Effector memory CD4-positive, alpha-beta T cell (primary cell): Measurements from ENCODE around the gene PRPS1.

ENCODE experiments used
- DNase-seq, 3 donors: peaks; one replicate each; pipeline ENCODE4 v3.0.0-alpha.2; 2020
- H3K27ac ChIP-seq: 2 replicates; pipeline ENCODE4 v1.7.0; 2013; ENCODE audit warnings: mild to moderate bottlenecking, low read length, moderate library complexity; ENCODE audit not compliant: insufficient read depth, poor library complexity, severe bottlenecking
- H3K27me3 ChIP-seq: replicated peaks from 2 replicates; pipeline ENCODE4 v1.7.0; 2013; ENCODE audit warnings: mild to moderate bottlenecking, low read length; ENCODE audit not compliant: insufficient read depth, control insufficient read depth, poor library complexity, severe bottlenecking
- H3K36me3 ChIP-seq: 2 replicates; pipeline ENCODE4 v1.7.0; 2013; ENCODE audit warnings: mild to moderate bottlenecking, low read length, moderate library complexity; ENCODE audit not compliant: control insufficient read depth, insufficient read depth
- H3K4me1 ChIP-seq: 2 replicates; pipeline ENCODE4 v1.7.0; 2013; ENCODE audit warnings: low read length, mild to moderate bottlenecking; ENCODE audit not compliant: control insufficient read depth, insufficient read depth, poor library complexity, severe bottlenecking
- H3K4me3 ChIP-seq: 2 replicates; pipeline ENCODE4 v1.7.0; 2013; ENCODE audit warnings: low read length, low read depth, mild to moderate bottlenecking; ENCODE audit not compliant: insufficient read depth, poor library complexity, severe bottlenecking
- H3K9me3 ChIP-seq: 2 replicates; pipeline ENCODE4 v1.7.0; 2013; ENCODE audit warnings: mild to moderate bottlenecking, low read length, moderate library complexity; ENCODE audit not compliant: control insufficient read depth
- total RNA-seq, 3 donors: gene quantifications; one replicate each; lab custom pipeline; 2026; lab: John Stamatoyannopoulos, UW

The PRPS1 gene
- 46.2 to 64.0 (median 56.7) reads per million in 3 donors for total RNA-seq

DNA sequence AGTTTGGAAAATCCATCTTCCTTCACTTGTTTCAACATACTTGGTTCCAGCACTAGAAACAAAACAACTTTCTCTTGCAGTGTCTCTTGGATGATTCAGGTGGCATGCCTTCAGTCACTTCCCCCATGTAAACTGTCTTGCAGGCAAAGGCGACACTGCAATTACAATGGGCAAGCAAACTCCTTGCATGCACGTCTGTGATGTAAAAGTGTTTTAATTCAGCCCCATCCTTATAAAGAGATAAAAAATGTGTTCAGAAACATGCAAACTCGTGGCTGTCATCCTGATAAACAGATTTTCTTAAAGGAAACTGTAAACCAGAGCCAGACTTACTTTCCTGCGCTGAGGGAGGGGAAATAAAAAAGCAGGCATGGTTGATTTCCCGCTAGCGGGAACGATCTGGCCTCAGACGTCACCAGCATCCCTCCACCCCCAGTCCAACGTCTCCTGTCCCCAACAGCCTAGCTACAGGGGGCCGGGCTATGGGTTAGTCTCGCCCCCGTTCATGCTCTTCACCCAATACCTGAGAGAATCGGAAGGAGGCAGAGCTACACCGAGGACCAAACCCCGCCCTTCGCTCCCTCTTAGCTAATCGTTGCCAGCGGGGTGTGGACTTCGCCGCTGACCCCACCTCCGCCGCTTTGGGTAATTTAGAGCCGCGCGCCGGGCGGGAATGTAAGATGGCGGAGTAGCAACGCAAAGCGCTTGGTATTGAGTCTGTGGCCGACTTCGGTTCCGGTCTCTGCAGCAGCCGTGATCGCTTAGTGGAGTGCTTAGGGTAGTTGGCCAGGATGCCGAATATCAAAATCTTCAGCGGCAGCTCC lies at the start of gene PRPS1:
Gene PRPS1, plus strand, starts transcription at position 673 of the 824 bp plus-strand sequence. Its CDS starts 119 bp downstream, at position 792.
- Histone ChIP-seq H3K4me1 (no peaks in the 10 kb centered on the region), H3K27me3 (no peaks in the 10 kb centered on the region), H3K27ac (peak within 1 kb of the TSS; percentile 80), H3K9me3 (no peaks in the 10 kb centered on the region), H3K36me3 (no peaks in the 10 kb centered on the region), H3K4me3 (peak within 1 kb of the TSS; percentile 74)
- DNase-seq, result peak; percentile 75 to 84 (median 84)

DNA sequence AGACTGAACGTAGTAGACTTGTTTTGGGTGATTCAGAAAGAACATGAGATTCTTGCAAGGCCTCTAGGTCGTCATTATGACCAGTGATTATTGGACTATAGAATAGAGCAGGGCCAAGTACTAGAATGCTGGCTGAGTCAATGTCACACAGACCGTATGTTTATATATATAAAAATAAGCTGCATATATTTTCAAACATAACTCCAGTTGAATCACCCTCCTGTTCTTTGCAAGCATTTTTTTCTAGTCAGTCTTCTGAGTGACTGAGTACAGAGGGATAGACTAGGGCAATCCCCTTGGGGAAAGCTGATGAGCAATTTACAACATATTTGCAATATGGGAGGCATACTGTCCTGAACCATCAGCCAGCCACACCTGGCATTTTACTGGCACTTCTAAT lies 48.4 kb upstream of the PRPS1 start:
- no peak for DNase-seq
- Histone ChIP-seq H3K27ac (no peak overlapping the region), H3K4me1 (no peaks in the 10 kb centered on the region), H3K27me3 (no peaks in the 10 kb centered on the region), H3K36me3 (no peaks in the 10 kb centered on the region), H3K4me3 (no peak overlapping the region), H3K9me3 (no peaks in the 10 kb centered on the region)

DNA sequence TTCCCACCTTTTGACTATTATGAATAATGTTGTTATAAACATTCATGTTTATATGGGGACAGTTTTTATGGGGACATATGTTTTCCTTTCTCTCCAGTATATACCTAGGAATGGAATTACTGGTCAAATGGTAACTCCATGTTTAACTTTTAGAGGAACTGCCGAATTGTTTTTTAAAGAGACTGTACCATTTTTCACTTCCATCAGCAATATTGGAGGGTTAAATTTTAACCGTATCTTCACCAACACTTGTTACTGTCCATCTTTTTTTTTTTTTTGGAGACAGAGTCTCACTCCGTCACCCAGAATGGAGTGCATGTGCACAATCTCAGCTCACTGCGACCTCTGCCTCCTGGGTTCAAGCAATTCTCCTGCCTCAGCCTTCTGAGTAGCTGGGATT lies 46.4 kb upstream of the PRPS1 start:
- Histone ChIP-seq H3K27ac (no peak overlapping the region), H3K4me1 (no peaks in the 10 kb centered on the region), H3K27me3 (no peaks in the 10 kb centered on the region), H3K9me3 (no peaks in the 10 kb centered on the region), H3K4me3 (no peak overlapping the region), H3K36me3 (no peaks in the 10 kb centered on the region)
- no peak for DNase-seq

DNA sequence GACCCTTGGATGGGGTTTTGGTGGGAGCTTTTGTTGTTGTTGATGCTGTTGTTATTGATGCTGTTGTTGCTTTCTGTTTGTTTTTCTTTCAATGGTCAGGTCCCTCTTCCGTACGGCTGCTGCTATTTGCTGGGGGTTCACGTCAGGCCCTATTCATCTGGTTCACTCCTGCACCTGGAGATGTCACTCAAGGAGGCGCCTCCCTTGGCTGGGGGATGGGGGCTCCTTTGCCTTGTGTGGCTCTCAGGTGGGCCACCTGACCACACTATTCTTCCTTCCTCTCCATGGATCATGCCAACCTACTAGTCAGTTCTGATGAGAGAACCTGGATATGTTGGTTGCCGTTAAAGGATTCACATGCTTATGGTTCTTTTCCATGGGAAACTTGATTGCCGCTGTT lies 39.1 kb upstream of the PRPS1 start:
- no peaks in the 10 kb centered on the region for H3K36me3 ChIP-seq
- no peak for DNase-seq

GRCh38 chrX:107596651-107597050 lies 31.7 kb upstream of the PRPS1 start:
- no peak overlapping the region for H3K4me3 ChIP-seq
- no peak overlapping the region for H3K27ac ChIP-seq
- H3K36me3 ChIP-seq, result no peaks in the 10 kb centered on the region
- no peak for DNase-seq
- H3K4me1 ChIP-seq, result no peaks in the 10 kb centered on the region
- no peaks in the 10 kb centered on the region for H3K27me3 ChIP-seq
- H3K9me3 ChIP-seq, result no peaks in the 10 kb centered on the region

More for the DNA sequence above, 39.1 kb upstream of the PRPS1 start:
- Histone ChIP-seq H3K4me3 (no peak overlapping the region), H3K4me1 (no peaks in the 10 kb centered on the region), H3K27ac (no peak overlapping the region), H3K27me3 (no peaks in the 10 kb centered on the region), H3K9me3 (no peaks in the 10 kb centered on the region)

DNA sequence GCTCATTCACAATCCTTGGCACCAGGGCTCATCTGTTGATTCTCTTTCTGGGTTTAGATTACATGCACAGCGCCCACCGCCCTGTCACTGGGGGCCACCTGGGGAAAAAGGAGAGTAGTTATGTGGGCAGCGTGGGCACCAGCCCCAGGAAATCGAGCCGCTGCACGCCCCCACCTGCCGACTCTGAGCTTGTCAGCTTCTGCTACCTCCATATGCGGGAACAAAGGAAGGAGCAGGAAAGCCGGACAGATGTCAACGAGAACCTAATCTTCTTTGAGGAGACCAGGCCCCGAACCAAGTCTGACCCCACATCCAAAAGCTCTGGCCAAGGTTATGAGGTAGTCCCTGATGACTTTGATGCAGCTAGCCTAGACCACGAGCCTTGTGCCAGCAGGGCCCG lies 31.0 kb upstream of the PRPS1 start:
- no peak overlapping the region for H3K4me3 ChIP-seq
- no peaks in the 10 kb centered on the region for H3K36me3 ChIP-seq
- no peak for DNase-seq
- H3K27ac ChIP-seq, result no peak overlapping the region
- no peaks in the 10 kb centered on the region for H3K9me3 ChIP-seq
- H3K27me3 ChIP-seq, result no peaks in the 10 kb centered on the region
- H3K4me1 ChIP-seq, result no peaks in the 10 kb centered on the region

DNA sequence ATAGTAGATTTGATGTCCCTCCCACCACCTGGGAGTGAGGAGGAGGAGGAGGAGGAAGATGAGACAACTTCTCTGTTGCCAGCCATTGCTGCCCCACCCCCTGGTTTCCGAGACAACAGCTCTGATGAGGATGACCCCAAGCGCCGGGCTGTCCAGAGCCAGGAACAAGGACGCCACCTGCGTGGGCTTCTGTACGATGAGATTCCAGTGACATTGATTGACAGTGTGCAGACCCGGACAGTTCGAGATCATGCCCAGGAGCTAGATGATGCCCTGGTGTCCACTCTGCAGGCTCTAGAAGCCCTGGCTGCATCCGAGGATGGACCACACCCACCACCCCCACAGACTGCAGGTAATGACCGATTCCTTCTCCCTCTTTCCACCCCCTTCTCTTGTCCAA lies 30.5 kb upstream of the PRPS1 start:
- Histone ChIP-seq H3K4me1 (no peaks in the 10 kb centered on the region), H3K36me3 (no peaks in the 10 kb centered on the region), H3K27me3 (no peaks in the 10 kb centered on the region), H3K27ac (no peak overlapping the region), H3K9me3 (no peaks in the 10 kb centered on the region), H3K4me3 (no peak overlapping the region)
- no peak for DNase-seq

- no peaks in the 10 kb centered on the region for H3K4me1 ChIP-seq
Observed at GRCh38 chrX:107599450-107599861, 28.9 kb upstream of the PRPS1 start.

GRCh38 chrX:107600366-107600765 lies 27.9 kb upstream of the PRPS1 start:
- DNase-seq, result no peak
- Histone ChIP-seq H3K36me3 (no peaks in the 10 kb centered on the region), H3K4me3 (no peak overlapping the region), H3K9me3 (no peaks in the 10 kb centered on the region), H3K27me3 (no peaks in the 10 kb centered on the region), H3K27ac (no peak overlapping the region), H3K4me1 (no peaks in the 10 kb centered on the region)

More at GRCh38 chrX:107599450-107599861, 28.9 kb upstream of the PRPS1 start:
- no peak overlapping the region for H3K27ac ChIP-seq
- no peak overlapping the region for H3K4me3 ChIP-seq
- H3K36me3 ChIP-seq, result no peaks in the 10 kb centered on the region
- no peak for DNase-seq
- no peaks in the 10 kb centered on the region for H3K9me3 ChIP-seq
- no peaks in the 10 kb centered on the region for H3K27me3 ChIP-seq

DNA sequence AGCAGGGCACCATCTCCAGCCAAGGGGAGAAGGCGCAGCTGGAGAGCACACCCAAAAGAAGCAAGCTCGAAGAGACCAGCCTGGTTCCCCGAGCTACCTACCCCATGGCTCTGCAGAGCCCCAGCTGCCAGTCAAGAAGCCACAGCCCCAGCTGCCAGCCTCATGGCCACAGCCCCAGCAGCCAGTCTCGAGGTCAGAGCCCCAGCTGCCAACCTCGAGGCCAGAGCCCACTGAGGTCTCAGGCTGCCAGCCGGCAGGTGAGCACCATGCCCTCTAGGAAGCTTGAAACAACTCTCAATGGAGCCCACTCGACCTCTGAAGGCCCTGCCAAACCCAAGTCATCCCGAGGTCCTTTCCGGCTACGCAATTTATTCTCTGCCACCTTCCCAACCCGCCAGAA lies 27.0 kb upstream of the PRPS1 start:
- H3K4me1 ChIP-seq, result no peaks in the 10 kb centered on the region
- no peak overlapping the region for H3K27ac ChIP-seq
- H3K36me3 ChIP-seq, result no peaks in the 10 kb centered on the region
- no peaks in the 10 kb centered on the region for H3K9me3 ChIP-seq
- H3K27me3 ChIP-seq, result no peaks in the 10 kb centered on the region
- no peak for DNase-seq
- no peak overlapping the region for H3K4me3 ChIP-seq
